Neural progenitor cell (in vitro differentiated cells): ENCODE measurements around the gene DERL2. TPM values are rescaled to one million over a fixed set of nuclear protein-coding genes. Genes with fewer than 3 reads are reported as not detected.

ENCODE experiments used
- DNase-seq: peaks from one replicate; pipeline ENCODE4 v3.0.0-alpha.2; 2016; ENCODE audit warnings: low spot score
- H2AFZ ChIP-seq: fragments of 200-600 bp; sonication (generic); replicated peaks from 2 replicates; pipeline ENCODE4 v1.6.1; 2016; ENCODE audit warnings: antibody characterized with exemption
- H3F3A ChIP-seq: fragments of 200-600 bp; sonication (generic); 2 replicates; pipeline ENCODE4 v1.6.1; 2016; ENCODE audit warnings: antibody characterized with exemption, low read depth
- H3K27ac ChIP-seq: fragments of 200-600 bp; sonication (generic); 2 replicates; pipeline ENCODE4 v1.5.1; 2016; ENCODE audit warnings: mild to moderate bottlenecking
- H3K27me3 ChIP-seq: fragments of 200-600 bp; sonication (generic); 2 replicates; pipeline ENCODE4 v1.6.1; 2016; ENCODE audit warnings: mild to moderate bottlenecking, moderate library complexity
- H3K36me3 ChIP-seq: fragments of 200-600 bp; sonication (generic); 2 replicates; pipeline ENCODE4 v1.5.1; 2016
- H3K4me1 ChIP-seq: fragments of 200-600 bp; sonication (generic); 2 replicates; pipeline ENCODE4 v1.6.1; 2016; ENCODE audit warnings: mixed run types
- H3K4me2 ChIP-seq: fragments of 200-600 bp; sonication (generic); 2 replicates; pipeline ENCODE4 v1.6.1; 2016
- H3K4me3 ChIP-seq: fragments of 200-600 bp; sonication (generic); 2 replicates; pipeline ENCODE4 v1.5.1; 2016
- H3K79me2 ChIP-seq: fragments of 200-600 bp; sonication (generic); 2 replicates; pipeline ENCODE4 v1.6.1; 2016; ENCODE audit warnings: low read depth
- H3K9ac ChIP-seq: fragments of 200-600 bp; sonication (generic); 2 replicates; pipeline ENCODE4 v1.6.1; 2016
- H3K9me3 ChIP-seq: fragments of 200-600 bp; sonication (generic); 2 replicates; pipeline ENCODE4 v1.5.1; 2016; ENCODE audit warnings: low read depth
- H4K20me1 ChIP-seq: fragments of 200-600 bp; sonication (generic); 2 replicates; pipeline ENCODE4 v1.6.1; 2016; ENCODE audit warnings: low read depth
- H3K27ac Mint-ChIP-seq: 3 replicates; pipeline ENCODE4 v1.8.0; 2021; ENCODE audit warnings: mixed read lengths
- H3K27me3 Mint-ChIP-seq: 2 replicates; pipeline ENCODE4 v1.8.0; 2022; ENCODE audit warnings: low read depth, mild to moderate bottlenecking, inconsistent platforms, moderate library complexity, mixed read lengths; ENCODE audit not compliant: insufficient read depth
- H3K36me3 Mint-ChIP-seq: 3 replicates; pipeline ENCODE4 v1.8.0; 2021; ENCODE audit warnings: mixed read lengths
- H3K4me1 Mint-ChIP-seq: 3 replicates; pipeline ENCODE4 v1.8.0; 2021; ENCODE audit warnings: mixed read lengths
- H3K4me3 Mint-ChIP-seq: 3 replicates; pipeline ENCODE4 v1.8.0; 2021; ENCODE audit warnings: mild to moderate bottlenecking, moderate library complexity, mixed read lengths
- H3K9me3 Mint-ChIP-seq: 3 replicates; pipeline ENCODE4 v1.8.0; 2020; ENCODE audit warnings: mixed read lengths
- CTCF ChIP-seq: fragments of 200-600 bp; sonication (generic); IDR thresholded peaks from 2 replicates; pipeline ENCODE4 v1.5.1; 2017; ENCODE audit warnings: antibody characterized with exemption, mild to moderate bottlenecking
- EZH2 ChIP-seq: fragments of 200-600 bp; sonication (generic); IDR thresholded peaks from 2 replicates; pipeline ENCODE4 v1.6.1; 2017; ENCODE audit warnings: antibody characterized with exemption, mild to moderate bottlenecking, moderate library complexity
- EZH2phosphoT487 ChIP-seq: fragments of 200-600 bp; sonication (generic); IDR thresholded peaks from 2 replicates; pipeline ENCODE4 v1.6.1; 2017; ENCODE audit warnings: antibody characterized with exemption
- total RNA-seq: library from RNA; depleted of rRNA; stranded (reverse); fragments of >200 nt; gene quantifications from 2 replicates; pipeline ENCODE4 v1.2.3, GENCODE V29; 2015; ENCODE audit warnings: low replicate concordance

Gene DERL2
- total RNA-seq, 1 donor from 2014 or later = 47.8 TPM

GRCh38 chr17:5511401-5512225, 25.6 kb upstream of the DERL2 start:
- DNase-seq = peak; percentile 42
- Mint-ChIP-seq H3K9me3 (peaks cover 3% of the 10 kb centered on the region), H3K27ac (no peak overlapping the region), H3K4me1 (peaks cover 36% of the 10 kb centered on the region), H3K36me3 (no peaks in the 10 kb centered on the region), H3K27me3 (peaks cover 6% of the 10 kb centered on the region), H3K4me3 (no peak overlapping the region)
- H3K27ac ChIP-seq = no peak overlapping the region
- TF ChIP-seq EZH2 = no peak
- no peak for TF ChIP-seq EZH2phosphoT487
- TF ChIP-seq CTCF = no peak
- H3F3A ChIP-seq = no peaks in the 10 kb centered on the region
- no peak overlapping the region for H3K4me2 ChIP-seq
- no peak overlapping the region for H3K9ac ChIP-seq
- H3K27me3 ChIP-seq = no peaks in the 10 kb centered on the region
- no peak overlapping the region for H3K4me3 ChIP-seq
- H4K20me1 ChIP-seq = no peaks in the 10 kb centered on the region
- no peak overlapping the region for H2AFZ ChIP-seq
- H3K79me2 ChIP-seq = no peaks in the 10 kb centered on the region
- no peaks in the 10 kb centered on the region for H3K36me3 ChIP-seq
- peaks cover 14% of the 10 kb centered on the region for H3K4me1 ChIP-seq
- H3K9me3 ChIP-seq = no peaks in the 10 kb centered on the region

- Mint-ChIP-seq H3K36me3 (no peaks in the 10 kb centered on the region), H3K9me3 (peaks cover 3% of the 10 kb centered on the region), H3K27me3 (peaks cover 6% of the 10 kb centered on the region), H3K4me1 (peaks cover 39% of the 10 kb centered on the region), H3K27ac (peak overlapping the region; percentile 73), H3K4me3 (peak overlapping the region; percentile 10)
- H3K4me2 ChIP-seq = no peak overlapping the region
- no peak overlapping the region for H2AFZ ChIP-seq
- no peaks in the 10 kb centered on the region for H3K79me2 ChIP-seq
- H4K20me1 ChIP-seq = no peaks in the 10 kb centered on the region
- no peak overlapping the region for H3K9ac ChIP-seq
- no peak overlapping the region for H3K27ac ChIP-seq
- no peaks in the 10 kb centered on the region for H3K36me3 ChIP-seq
- H3K4me1 ChIP-seq = peaks cover 14% of the 10 kb centered on the region
- H3F3A ChIP-seq = no peaks in the 10 kb centered on the region
- no peaks in the 10 kb centered on the region for H3K9me3 ChIP-seq
- TF ChIP-seq CTCF (no peak), EZH2 (no peak), EZH2phosphoT487 (no peak)
- DNase-seq = no peak
- no peak overlapping the region for H3K4me3 ChIP-seq
- H3K27me3 ChIP-seq = no peaks in the 10 kb centered on the region
Measured at GRCh38 chr17:5510771-5511170, 24.8 kb upstream of the DERL2 start.

- Mint-ChIP-seq H3K4me3 (no peak overlapping the region), H3K4me1 (peaks cover 41% of the 10 kb centered on the region), H3K27me3 (peaks cover 5% of the 10 kb centered on the region), H3K27ac (peak overlapping the region; percentile 99), H3K36me3 (no peaks in the 10 kb centered on the region), H3K9me3 (peaks cover 3% of the 10 kb centered on the region)
- TF ChIP-seq CTCF (no peak), EZH2 (no peak), EZH2phosphoT487 (no peak)
- H3K36me3 ChIP-seq = no peaks in the 10 kb centered on the region
- H3K27ac ChIP-seq = no peak overlapping the region
- no peaks in the 10 kb centered on the region for H3K27me3 ChIP-seq
- no peak overlapping the region for H3K4me3 ChIP-seq
- no peaks in the 10 kb centered on the region for H3F3A ChIP-seq
- H2AFZ ChIP-seq = peak overlapping the region; percentile 62
- no peak overlapping the region for H3K9ac ChIP-seq
- H3K4me2 ChIP-seq = no peak overlapping the region
- H3K79me2 ChIP-seq = no peaks in the 10 kb centered on the region
- H4K20me1 ChIP-seq = no peaks in the 10 kb centered on the region
- no peaks in the 10 kb centered on the region for H3K9me3 ChIP-seq
- peaks cover 14% of the 10 kb centered on the region for H3K4me1 ChIP-seq
- no peak for DNase-seq
Measured at GRCh38 chr17:5509482-5509881, 23.5 kb upstream of the DERL2 start.
